GM12878 (cell line): ENCODE data around the gene LRIG2. TPM values are rescaled to one million over a fixed set of nuclear protein-coding genes. Genes with fewer than 3 reads are reported as not detected.

Source experiments
- ATAC-seq: fragments of 200-7000 bp; cut with Tn5 transposase; 3 replicates; pipeline ENCODE4 v1.9.1; 2020; ENCODE audit warnings: mild to moderate bottlenecking, moderate library complexity
- BruUV-seq: library from RNA; stranded (reverse); fragments of 400-500 nt; replicated peaks from 2 replicates; lab custom pipeline; 2021; lab: Mats Ljungman, UMichigan
- CTCF ChIA-PET: fragments of 300-600 bp; sonication (Branson Sonifier 250); formaldehyde crosslinking; extraction: SDS; loops from one replicate; lab custom pipeline; 2021; ENCODE audit warnings: inconsistent platforms; lab: Yijun Ruan, JAX
- POLR2A ChIA-PET: fragments of 350-600 bp; formaldehyde crosslinking; extraction: SDS; loops from one replicate; lab custom pipeline; 2021; ENCODE audit warnings: inconsistent platforms; lab: Charles Lee
- RAD21 ChIA-PET: fragments of 300-600 bp; sonication (Branson Sonifier 250); formaldehyde crosslinking; loops from one replicate; lab custom pipeline; 2023; ENCODE audit warnings: antibody characterized with exemption; ENCODE audit not compliant: unreplicated experiment; lab: Charles Lee
- SMC1A ChIA-PET: fragments of 300-600 bp; sonication (Branson Sonifier 250); formaldehyde crosslinking; loops from one replicate; lab custom pipeline; 2023; ENCODE audit not compliant: unreplicated experiment, uncharacterized antibody; lab: Charles Lee
- DNase-seq: peaks from one replicate; pipeline ENCODE4 v3.0.0-alpha.2; 2011; ENCODE audit warnings: low read depth, low spot score
- FAIRE-seq: peaks from 3 replicates; lab custom pipeline; 2011; peaks lifted over from hg19 to GRCh38; lab: Jason Lieb, UNC
- H2AFZ ChIP-seq: 2 replicates; pipeline ENCODE4 v1.6.0; 2011; ENCODE audit warnings: low read depth, low read length, control low read depth; ENCODE audit not compliant: control insufficient read depth
- H3K27ac ChIP-seq: 2 replicates; pipeline ENCODE4 v1.5.1; 2011; ENCODE audit warnings: control low read depth; ENCODE audit not compliant: control insufficient read depth, insufficient read depth
- H3K27me3 ChIP-seq, 2 experiments: replicated peaks in 1 of 2; 2 replicates each; pipeline versions ENCODE4 v1.6.0 to v1.6.1; 2011; ENCODE audit warnings: low read length in 1 of 2; ENCODE audit not compliant: control insufficient read depth in 2 of 2, insufficient read depth in 2 of 2
- H3K36me3 ChIP-seq, 2 experiments: 2 replicates each; pipeline ENCODE4 v1.5.1; 2011; ENCODE audit warnings: low read length in 1 of 2; ENCODE audit not compliant: control insufficient read depth in 2 of 2, insufficient read depth in 2 of 2
- H3K4me1 ChIP-seq: 2 replicates; pipeline ENCODE4 v1.6.1; 2011; ENCODE audit warnings: mild to moderate bottlenecking, low read length, moderate library complexity, mixed read lengths; ENCODE audit not compliant: control insufficient read depth, insufficient read depth
- H3K4me2 ChIP-seq: 2 replicates; pipeline ENCODE4 v1.6.0; 2011; ENCODE audit warnings: control low read depth; ENCODE audit not compliant: control insufficient read depth, insufficient read depth
- H3K4me3 ChIP-seq: fragments of 200-600 bp; sonication (generic); 2 replicates; pipeline ENCODE4 v1.5.1; 2016
- H3K79me2 ChIP-seq: 2 replicates; pipeline ENCODE4 v1.6.0; 2011; ENCODE audit warnings: low read length; ENCODE audit not compliant: control insufficient read depth, insufficient read depth
- H3K9ac ChIP-seq: 2 replicates; pipeline ENCODE4 v1.8.0; 2011; ENCODE audit warnings: low read length, control low read depth, mixed read lengths; ENCODE audit not compliant: control insufficient read depth, insufficient read depth
- H3K9me3 ChIP-seq: replicated peaks from 3 replicates; pipeline ENCODE4 v1.5.1; 2011; ENCODE audit warnings: mild to moderate bottlenecking, low read length; ENCODE audit not compliant: control insufficient read depth, insufficient read depth
- H4K20me1 ChIP-seq: 2 replicates; pipeline ENCODE4 v1.6.0; 2011; ENCODE audit not compliant: control insufficient read depth, insufficient read depth
- BRCA1 ChIP-seq: IDR thresholded peaks from 2 replicates; pipeline ENCODE4 v1.6.1; 2011; ENCODE audit warnings: low read depth, low read length, improper control_type of control experiment
- CBFB ChIP-seq: IDR thresholded peaks from 2 replicates; pipeline ENCODE4 v1.6.1; 2016; ENCODE audit warnings: antibody characterized with exemption, low read depth
- NR2C1 ChIP-seq: fragments of 450-650 bp; IDR thresholded peaks from 2 replicates; pipeline ENCODE4 v1.6.1; 2017; ENCODE audit warnings: antibody characterized with exemption, mild to moderate bottlenecking, moderate library complexity
- TARDBP ChIP-seq: IDR thresholded peaks from 2 replicates; pipeline ENCODE4 v1.6.1; 2016; ENCODE audit warnings: borderline replicate concordance
- TBL1XR1 ChIP-seq: IDR thresholded peaks from 2 replicates; pipeline ENCODE4 v1.6.1; 2012; ENCODE audit warnings: low read depth, low read length, improper control_type of control experiment
- in situ Hi-C: fragments of 300-500 bp; cut with MboI; formaldehyde crosslinking; loops from 9 replicates; pipeline ENCODE4 v1.14.3; 2018; ENCODE audit warnings: mixed read lengths
- intact Hi-C: fragments of 100-400 bp; cut with micrococcal nuclease; formaldehyde crosslinking; loops from one replicate; pipeline ENCODE4 v1.14.2; 2022; ENCODE audit not compliant: unreplicated experiment
- polyA plus RNA-seq, 11 experiments: library from polyadenylated mRNA; depleted of rRNA in 4 of 11; unstranded in 6 of 11; stranded (reverse) in 5 of 11; fragments of >200 nt; fragmentation: Nextera tagmentation in 4 of 11; fragmentation: Illumina TruSeq in 1 of 11; extraction: Ambion mirVana in 4 of 11; extraction: Trizol in 1 of 11; gene quantifications; 1 replicate in 1 of 11; 2 replicates in 10 of 11; pipeline versions ENCODE4 v1.2.1 to v1.2.3, GENCODE V29; 2011 to 2016; ENCODE audit warnings: inconsistent platforms in 2 of 11, missing spikeins in 2 of 11, low read depth in 1 of 11
- total RNA-seq, 4 experiments: library from RNA; depleted of rRNA in 3 of 4; stranded (reverse); fragments of >200 nt in 3 of 4; fragmentation: Illumina TruSeq in 1 of 4; extraction: Trizol in 1 of 4; gene quantifications; 2 replicates each; pipeline versions ENCODE4 v1.2.1 to v1.2.3, GENCODE V29; 2013 to 2021
- TF ChIP-seq, protein P1 (sequence below): fragments of 450-650 bp; formaldehyde crosslinking; IDR thresholded peaks from 2 replicates; pipeline ENCODE4 v1.5.0; 2022; ENCODE audit warnings: mild to moderate bottlenecking, missing genetic modification characterization
- TF ChIP-seq, protein P2 (sequence below): fragments of 450-650 bp; IDR thresholded peaks from 2 replicates; pipeline ENCODE4 v1.6.1; 2017; ENCODE audit warnings: mild to moderate bottlenecking, moderate library complexity

Gene LRIG2
- total and polyA plus RNA-seq, 10 of the 15 experiments (the other 5 are each of a cell fraction or from before 2014, with no cell fraction given) = 0.77 to 11.8 (median 5.1) TPM

DNA sequence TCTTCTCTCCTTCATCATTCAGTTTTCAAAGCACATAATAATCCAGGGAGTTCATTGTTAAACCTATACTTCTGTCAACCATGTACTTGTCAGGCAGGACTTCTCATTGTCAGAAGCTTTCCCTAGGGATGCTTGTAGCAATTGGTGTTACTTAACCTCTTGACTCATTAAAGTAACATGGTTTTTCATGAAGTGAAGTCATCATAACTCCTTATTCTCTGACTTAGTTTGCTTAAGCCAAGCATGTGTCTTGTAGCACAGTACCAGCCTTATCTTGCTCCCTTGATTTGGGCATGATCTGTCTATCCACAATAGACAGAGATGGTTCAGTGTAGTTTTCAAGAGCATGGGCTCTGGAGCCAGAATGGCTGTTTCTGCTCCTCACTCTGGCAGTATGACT is 45.3 kb downstream of the LRIG2 start:
- Histone ChIP-seq H4K20me1 (no peaks in the 10 kb centered on the region), H3K9ac (no peak overlapping the region), H3K36me3 (peaks cover 3 to 28% of the 10 kb centered on the region in 2 experiments), H3K27ac (no peak overlapping the region), H3K4me3 (no peak overlapping the region), H3K4me2 (no peak overlapping the region), H3K79me2 (no peaks in the 10 kb centered on the region), H3K9me3 (no peaks in the 10 kb centered on the region), H3K4me1 (no peaks in the 10 kb centered on the region), H2AFZ (no peak overlapping the region), H3K27me3 (no peaks in the 10 kb centered on the region)
- intact Hi-C loops (no loop called here), in situ Hi-C loops (no loop called here)
- ChIA-PET CTCF (no interaction called here), RAD21 (no interaction called here), POLR2A (no interaction called here), SMC1A (no interaction called here)
- TF ChIP-seq NR2C1 (no peak), TBL1XR1 (no peak), TARDBP (no peak), CBFB (no peak), BRCA1 (no peak)
- TF ChIP-seq, protein P1, sequence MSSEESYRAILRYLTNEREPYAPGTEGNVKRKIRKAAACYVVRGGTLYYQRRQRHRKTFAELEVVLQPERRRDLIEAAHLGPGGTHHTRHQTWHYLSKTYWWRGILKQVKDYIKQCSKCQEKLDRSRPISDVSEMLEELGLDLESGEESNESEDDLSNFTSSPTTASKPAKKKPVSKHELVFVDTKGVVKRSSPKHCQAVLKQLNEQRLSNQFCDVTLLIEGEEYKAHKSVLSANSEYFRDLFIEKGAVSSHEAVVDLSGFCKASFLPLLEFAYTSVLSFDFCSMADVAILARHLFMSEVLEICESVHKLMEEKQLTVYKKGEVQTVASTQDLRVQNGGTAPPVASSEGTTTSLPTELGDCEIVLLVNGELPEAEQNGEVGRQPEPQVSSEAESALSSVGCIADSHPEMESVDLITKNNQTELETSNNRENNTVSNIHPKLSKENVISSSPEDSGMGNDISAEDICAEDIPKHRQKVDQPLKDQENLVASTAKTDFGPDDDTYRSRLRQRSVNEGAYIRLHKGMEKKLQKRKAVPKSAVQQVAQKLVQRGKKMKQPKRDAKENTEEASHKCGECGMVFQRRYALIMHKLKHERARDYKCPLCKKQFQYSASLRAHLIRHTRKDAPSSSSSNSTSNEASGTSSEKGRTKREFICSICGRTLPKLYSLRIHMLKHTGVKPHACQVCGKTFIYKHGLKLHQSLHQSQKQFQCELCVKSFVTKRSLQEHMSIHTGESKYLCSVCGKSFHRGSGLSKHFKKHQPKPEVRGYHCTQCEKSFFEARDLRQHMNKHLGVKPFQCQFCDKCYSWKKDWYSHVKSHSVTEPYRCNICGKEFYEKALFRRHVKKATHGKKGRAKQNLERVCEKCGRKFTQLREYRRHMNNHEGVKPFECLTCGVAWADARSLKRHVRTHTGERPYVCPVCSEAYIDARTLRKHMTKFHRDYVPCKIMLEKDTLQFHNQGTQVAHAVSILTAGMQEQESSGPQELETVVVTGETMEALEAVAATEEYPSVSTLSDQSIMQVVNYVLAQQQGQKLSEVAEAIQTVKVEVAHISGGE (CRISPR knock-in tag) = no peak
- TF ChIP-seq, protein P2, sequence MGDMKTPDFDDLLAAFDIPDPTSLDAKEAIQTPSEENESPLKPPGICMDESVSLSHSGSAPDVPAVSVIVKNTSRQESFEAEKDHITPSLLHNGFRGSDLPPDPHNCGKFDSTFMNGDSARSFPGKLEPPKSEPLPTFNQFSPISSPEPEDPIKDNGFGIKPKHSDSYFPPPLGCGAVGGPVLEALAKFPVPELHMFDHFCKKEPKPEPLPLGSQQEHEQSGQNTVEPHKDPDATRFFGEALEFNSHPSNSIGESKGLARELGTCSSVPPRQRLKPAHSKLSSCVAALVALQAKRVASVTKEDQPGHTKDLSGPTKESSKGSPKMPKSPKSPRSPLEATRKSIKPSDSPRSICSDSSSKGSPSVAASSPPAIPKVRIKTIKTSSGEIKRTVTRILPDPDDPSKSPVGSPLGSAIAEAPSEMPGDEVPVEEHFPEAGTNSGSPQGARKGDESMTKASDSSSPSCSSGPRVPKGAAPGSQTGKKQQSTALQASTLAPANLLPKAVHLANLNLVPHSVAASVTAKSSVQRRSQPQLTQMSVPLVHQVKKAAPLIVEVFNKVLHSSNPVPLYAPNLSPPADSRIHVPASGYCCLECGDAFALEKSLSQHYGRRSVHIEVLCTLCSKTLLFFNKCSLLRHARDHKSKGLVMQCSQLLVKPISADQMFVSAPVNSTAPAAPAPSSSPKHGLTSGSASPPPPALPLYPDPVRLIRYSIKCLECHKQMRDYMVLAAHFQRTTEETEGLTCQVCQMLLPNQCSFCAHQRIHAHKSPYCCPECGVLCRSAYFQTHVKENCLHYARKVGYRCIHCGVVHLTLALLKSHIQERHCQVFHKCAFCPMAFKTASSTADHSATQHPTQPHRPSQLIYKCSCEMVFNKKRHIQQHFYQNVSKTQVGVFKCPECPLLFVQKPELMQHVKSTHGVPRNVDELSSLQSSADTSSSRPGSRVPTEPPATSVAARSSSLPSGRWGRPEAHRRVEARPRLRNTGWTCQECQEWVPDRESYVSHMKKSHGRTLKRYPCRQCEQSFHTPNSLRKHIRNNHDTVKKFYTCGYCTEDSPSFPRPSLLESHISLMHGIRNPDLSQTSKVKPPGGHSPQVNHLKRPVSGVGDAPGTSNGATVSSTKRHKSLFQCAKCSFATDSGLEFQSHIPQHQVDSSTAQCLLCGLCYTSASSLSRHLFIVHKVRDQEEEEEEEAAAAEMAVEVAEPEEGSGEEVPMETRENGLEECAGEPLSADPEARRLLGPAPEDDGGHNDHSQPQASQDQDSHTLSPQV = no peak
- no peak for FAIRE-seq
- ATAC-seq = no peak
- DNase-seq = no peak
- BruUV-seq = no TSS peak
